Stimulated activated CD4-positive, alpha-beta T cell treated with anti-CD3 and anti-CD28 coated beads, Interleukin-15, amount 100 ng/mL, for 48 hours (primary cell): ENCODE measurements around the gene FILIP1.

ENCODE experiments used
- DNase-seq, 2 donors: peaks; one replicate each; pipeline ENCODE4 v3.0.0-alpha.2; 2020; ENCODE audit warnings: low read depth in 2 of 2

Gene FILIP1

GRCh38 chr6:75381877-75382633 lies 111.5 kb downstream of the FILIP1 start:
- no peak for DNase-seq

- no peak for DNase-seq
Observed at GRCh38 chr6:75379536-75379935, 114.1 kb downstream of the FILIP1 start.

- DNase-seq, result no peak
Observed at GRCh38 chr6:75378101-75378500, 115.5 kb downstream of the FILIP1 start.

GRCh38 chr6:75377386-75377785 lies 116.2 kb downstream of the FILIP1 start:
- no peak for DNase-seq

- DNase-seq, result no peak
Observed at GRCh38 chr6:75376347-75377024, 117.1 kb downstream of the FILIP1 start.

GRCh38 chr6:75374961-75375400 lies 118.6 kb downstream of the FILIP1 start:
- no peak for DNase-seq

GRCh38 chr6:75372884-75373283 lies 120.7 kb downstream of the FILIP1 start:
- no peak for DNase-seq

GRCh38 chr6:75370011-75370410 lies 123.6 kb downstream of the FILIP1 start:
- DNase-seq, result no peak

- DNase-seq, result no peak
Observed at GRCh38 chr6:75368864-75369402, 124.7 kb downstream of the FILIP1 start.

- no peak for DNase-seq
Observed at GRCh38 chr6:75368151-75368779, 125.3 kb downstream of the FILIP1 start.

GRCh38 chr6:75363304-75363703 lies 130.3 kb downstream of the FILIP1 start:
- DNase-seq, result no peak

- DNase-seq, result no peak
Observed at GRCh38 chr6:75353644-75354043, 140.0 kb downstream of the FILIP1 start.

- DNase-seq, result no peak
Observed at GRCh38 chr6:75351570-75351969, 142.0 kb downstream of the FILIP1 start.

- DNase-seq, result no peak
Observed at GRCh38 chr6:75350808-75351207, 142.8 kb downstream of the FILIP1 start.

GRCh38 chr6:75350156-75350555 lies 143.4 kb downstream of the FILIP1 start:
- DNase-seq, result no peak

GRCh38 chr6:75349262-75349984 lies 144.2 kb downstream of the FILIP1 start:
- DNase-seq, result no peak

GRCh38 chr6:75348882-75349261 lies 144.7 kb downstream of the FILIP1 start:
- DNase-seq, result no peak

- no peak for DNase-seq
Observed at GRCh38 chr6:75347898-75348610, 145.5 kb downstream of the FILIP1 start.

GRCh38 chr6:75345413-75345812 lies 148.2 kb downstream of the FILIP1 start:
- no peak for DNase-seq

GRCh38 chr6:75344455-75344854 lies 149.1 kb downstream of the FILIP1 start:
- no peak for DNase-seq

- no peak for DNase-seq
Observed at GRCh38 chr6:75344021-75344420, 149.6 kb downstream of the FILIP1 start.
